ENCODE results near the gene DNAI1.
"Not testable (repeated sequence)": the region's sequence is repeated elsewhere in the genome, so short reads cannot be mapped to it uniquely, and the experiment has no call there.

The DNAI1 gene

GRCh38 chr9:34431667-34432066 is 26.9 kb upstream of the DNAI1 start:
- no peak overlapping the region for H3K27ac ChIP-seq (ENCODE audit: low read length)
- no peaks in the 10 kb centered on the region for H3K9me3 ChIP-seq (ENCODE audit: control insufficient read depth in 2 of 2, low read length in 2 of 2)
- peaks cover 22% of the 10 kb centered on the region for H3K4me1 ChIP-seq (ENCODE audit: control insufficient read depth, insufficient read depth, low read length)
- H3K27me3 ChIP-seq (ENCODE audit: control insufficient read depth in 1 of 2, insufficient read depth in 2 of 2, low read length in 2 of 2) = no peaks in the 10 kb centered on the region
- H3K4me3 ChIP-seq (ENCODE audit: low read length in 2 of 2) = no peak overlapping the region
- no peak overlapping the region for H3K9ac ChIP-seq (ENCODE audit: low read length in 2 of 2)
- H3K36me3 ChIP-seq (ENCODE audit: control insufficient read depth in 2 of 2, insufficient read depth in 2 of 2, low read length in 2 of 2) = peaks cover 0 to 2% of the 10 kb centered on the region in 2 donors

- no peaks in the 10 kb centered on the region for H3K4me1 ChIP-seq (ENCODE audit: control insufficient read depth, insufficient read depth, low read length)
- H3K9me3 ChIP-seq (ENCODE audit: control insufficient read depth in 2 of 2, low read length in 2 of 2) = no peaks in the 10 kb centered on the region
- no peak overlapping the region for H3K4me3 ChIP-seq (ENCODE audit: low read length in 2 of 2)
- no peak overlapping the region for H3K9ac ChIP-seq (ENCODE audit: low read length in 2 of 2)
- H3K36me3 ChIP-seq (ENCODE audit: control insufficient read depth in 2 of 2, insufficient read depth in 2 of 2, low read length in 2 of 2) = peaks cover 0 to 5% of the 10 kb centered on the region in 2 donors
- no peaks in the 10 kb centered on the region for H3K27me3 ChIP-seq (ENCODE audit: control insufficient read depth in 1 of 2, insufficient read depth in 2 of 2, low read length in 2 of 2)
- no peak overlapping the region for H3K27ac ChIP-seq (ENCODE audit: low read length)
These were observed 21.3 kb upstream of the DNAI1 start for GRCh38 chr9:34437006-34437925.

GRCh38 chr9:34437926-34438307 is 20.7 kb upstream of the DNAI1 start:
- not testable (repeated sequence) for H3K36me3 ChIP-seq (ENCODE audit: control insufficient read depth in 2 of 2, insufficient read depth in 2 of 2, low read length in 2 of 2); H3K27ac ChIP-seq (ENCODE audit: low read length); H3K4me3 ChIP-seq (ENCODE audit: low read length in 2 of 2); H3K9me3 ChIP-seq (ENCODE audit: control insufficient read depth in 2 of 2, low read length in 2 of 2); H3K9ac ChIP-seq (ENCODE audit: low read length in 2 of 2); H3K27me3 ChIP-seq (ENCODE audit: control insufficient read depth in 1 of 2, insufficient read depth in 2 of 2, low read length in 2 of 2); H3K4me1 ChIP-seq (ENCODE audit: control insufficient read depth, insufficient read depth, low read length)

GRCh38 chr9:34438465-34438864 is 20.1 kb upstream of the DNAI1 start:
- not testable (repeated sequence) for H3K27me3 ChIP-seq (ENCODE audit: control insufficient read depth in 1 of 2, insufficient read depth in 2 of 2, low read length in 2 of 2); H3K4me3 ChIP-seq (ENCODE audit: low read length in 2 of 2); H3K9ac ChIP-seq (ENCODE audit: low read length in 2 of 2); H3K4me1 ChIP-seq (ENCODE audit: control insufficient read depth, insufficient read depth, low read length); H3K9me3 ChIP-seq (ENCODE audit: control insufficient read depth in 2 of 2, low read length in 2 of 2); H3K36me3 ChIP-seq (ENCODE audit: control insufficient read depth in 2 of 2, insufficient read depth in 2 of 2, low read length in 2 of 2); H3K27ac ChIP-seq (ENCODE audit: low read length)

- Histone ChIP-seq H3K27me3 (ENCODE audit: control insufficient read depth in 1 of 2, insufficient read depth in 2 of 2, low read length in 2 of 2) (no peaks in the 10 kb centered on the region), H3K9ac (ENCODE audit: low read length in 2 of 2) (no peak overlapping the region), H3K36me3 (ENCODE audit: control insufficient read depth in 2 of 2, insufficient read depth in 2 of 2, low read length in 2 of 2) (peaks cover 0 to 5% of the 10 kb centered on the region in 2 donors), H3K9me3 (ENCODE audit: control insufficient read depth in 2 of 2, low read length in 2 of 2) (no peaks in the 10 kb centered on the region), H3K27ac (ENCODE audit: low read length) (no peak overlapping the region), H3K4me3 (ENCODE audit: low read length in 2 of 2) (no peak overlapping the region), H3K4me1 (ENCODE audit: control insufficient read depth, insufficient read depth, low read length) (peaks cover 3% of the 10 kb centered on the region)
These were observed 18.6 kb upstream of the DNAI1 start for GRCh38 chr9:34440017-34440416.

- Histone ChIP-seq H3K9me3 (ENCODE audit: control insufficient read depth in 2 of 2, low read length in 2 of 2) (no peaks in the 10 kb centered on the region), H3K4me3 (ENCODE audit: low read length in 2 of 2) (no peak overlapping the region), H3K27ac (ENCODE audit: low read length) (no peak overlapping the region), H3K27me3 (ENCODE audit: control insufficient read depth in 1 of 2, insufficient read depth in 2 of 2, low read length in 2 of 2) (no peaks in the 10 kb centered on the region), H3K4me1 (ENCODE audit: control insufficient read depth, insufficient read depth, low read length) (peaks cover 3% of the 10 kb centered on the region), H3K9ac (ENCODE audit: low read length in 2 of 2) (no peak overlapping the region), H3K36me3 (ENCODE audit: control insufficient read depth in 2 of 2, insufficient read depth in 2 of 2, low read length in 2 of 2) (peaks cover 0 to 5% of the 10 kb centered on the region in 2 donors)
These were observed 15.8 kb upstream of the DNAI1 start for GRCh38 chr9:34442770-34443169.

GRCh38 chr9:34443533-34443932 is 15.1 kb upstream of the DNAI1 start:
- peaks cover 0 to 5% of the 10 kb centered on the region in 2 donors for H3K36me3 ChIP-seq (ENCODE audit: control insufficient read depth in 2 of 2, insufficient read depth in 2 of 2, low read length in 2 of 2)
- H3K9me3 ChIP-seq (ENCODE audit: control insufficient read depth in 2 of 2, low read length in 2 of 2) = no peaks in the 10 kb centered on the region
- H3K4me1 ChIP-seq (ENCODE audit: control insufficient read depth, insufficient read depth, low read length) = peaks cover 3% of the 10 kb centered on the region
- H3K27ac ChIP-seq (ENCODE audit: low read length) = no peak overlapping the region
- H3K27me3 ChIP-seq (ENCODE audit: control insufficient read depth in 1 of 2, insufficient read depth in 2 of 2, low read length in 2 of 2) = no peaks in the 10 kb centered on the region
- no peak overlapping the region for H3K4me3 ChIP-seq (ENCODE audit: low read length in 2 of 2)
- H3K9ac ChIP-seq (ENCODE audit: low read length in 2 of 2) = no peak overlapping the region

- H3K27me3 ChIP-seq (ENCODE audit: control insufficient read depth in 1 of 2, insufficient read depth in 2 of 2, low read length in 2 of 2) = no peaks in the 10 kb centered on the region
- H3K9me3 ChIP-seq (ENCODE audit: control insufficient read depth in 2 of 2, low read length in 2 of 2) = no peaks in the 10 kb centered on the region
- no peak overlapping the region for H3K9ac ChIP-seq (ENCODE audit: low read length in 2 of 2)
- H3K36me3 ChIP-seq (ENCODE audit: control insufficient read depth in 2 of 2, insufficient read depth in 2 of 2, low read length in 2 of 2) = peaks cover 0 to 5% of the 10 kb centered on the region in 2 donors
- H3K27ac ChIP-seq (ENCODE audit: low read length) = no peak overlapping the region
- H3K4me3 ChIP-seq (ENCODE audit: low read length in 2 of 2) = no peak overlapping the region
- peaks cover 3% of the 10 kb centered on the region for H3K4me1 ChIP-seq (ENCODE audit: control insufficient read depth, insufficient read depth, low read length)
These were observed 14.6 kb upstream of the DNAI1 start for GRCh38 chr9:34443976-34444375.

- peaks cover 9% of the 10 kb centered on the region for H3K4me1 ChIP-seq (ENCODE audit: control insufficient read depth, insufficient read depth, low read length)
- H3K27me3 ChIP-seq (ENCODE audit: control insufficient read depth in 1 of 2, insufficient read depth in 2 of 2, low read length in 2 of 2) = no peaks in the 10 kb centered on the region
- H3K27ac ChIP-seq (ENCODE audit: low read length) = no peak overlapping the region
- no peak overlapping the region for H3K4me3 ChIP-seq (ENCODE audit: low read length in 2 of 2)
- no peaks in the 10 kb centered on the region for H3K9me3 ChIP-seq (ENCODE audit: control insufficient read depth in 2 of 2, low read length in 2 of 2)
- peaks cover 0 to 2% of the 10 kb centered on the region in 2 donors for H3K36me3 ChIP-seq (ENCODE audit: control insufficient read depth in 2 of 2, insufficient read depth in 2 of 2, low read length in 2 of 2)
- H3K9ac ChIP-seq (ENCODE audit: low read length in 2 of 2) = no peak overlapping the region
These were observed 12.1 kb upstream of the DNAI1 start for GRCh38 chr9:34446468-34446891.

- Histone ChIP-seq H3K9ac (ENCODE audit: low read length in 2 of 2) (no peak overlapping the region), H3K4me3 (ENCODE audit: low read length in 2 of 2) (no peak overlapping the region), H3K27me3 (ENCODE audit: control insufficient read depth in 1 of 2, insufficient read depth in 2 of 2, low read length in 2 of 2) (no peaks in the 10 kb centered on the region), H3K36me3 (ENCODE audit: control insufficient read depth in 2 of 2, insufficient read depth in 2 of 2, low read length in 2 of 2) (peaks cover 0 to 2% of the 10 kb centered on the region in 2 donors), H3K4me1 (ENCODE audit: control insufficient read depth, insufficient read depth, low read length) (peaks cover 11% of the 10 kb centered on the region), H3K27ac (ENCODE audit: low read length) (no peak overlapping the region), H3K9me3 (ENCODE audit: control insufficient read depth in 2 of 2, low read length in 2 of 2) (no peaks in the 10 kb centered on the region)
These were observed 11.7 kb upstream of the DNAI1 start for GRCh38 chr9:34446951-34447350.

GRCh38 chr9:34450644-34451043 is 8.0 kb upstream of the DNAI1 start:
- Histone ChIP-seq H3K9ac (ENCODE audit: low read length in 2 of 2) (no peak overlapping the region), H3K4me3 (ENCODE audit: low read length in 2 of 2) (no peak overlapping the region), H3K27ac (ENCODE audit: low read length) (no peak overlapping the region), H3K27me3 (ENCODE audit: control insufficient read depth in 1 of 2, insufficient read depth in 2 of 2, low read length in 2 of 2) (no peaks in the 10 kb centered on the region), H3K9me3 (ENCODE audit: control insufficient read depth in 2 of 2, low read length in 2 of 2) (no peaks in the 10 kb centered on the region), H3K4me1 (ENCODE audit: control insufficient read depth, insufficient read depth, low read length) (peaks cover 15% of the 10 kb centered on the region), H3K36me3 (ENCODE audit: control insufficient read depth in 2 of 2, insufficient read depth in 2 of 2, low read length in 2 of 2) (peaks cover 0 to 2% of the 10 kb centered on the region in 2 donors)

Data from stomach smooth muscle (tissue), 2 donors.